ENCODE data around the gene MYH14.

Gene MYH14

GRCh38 chr19:50300051-50300450, 96.6 kb downstream of the MYH14 start:
- no peak for DNase-seq

- peak; percentile 39 for DNase-seq
These were observed 97.6 kb downstream of the MYH14 start for GRCh38 chr19:50300814-50301606.

GRCh38 chr19:50301607-50301971, 98.2 kb downstream of the MYH14 start:
- DNase-seq: no peak

- DNase-seq: no peak
These were observed 100.1 kb downstream of the MYH14 start for GRCh38 chr19:50303558-50303957.

DNA sequence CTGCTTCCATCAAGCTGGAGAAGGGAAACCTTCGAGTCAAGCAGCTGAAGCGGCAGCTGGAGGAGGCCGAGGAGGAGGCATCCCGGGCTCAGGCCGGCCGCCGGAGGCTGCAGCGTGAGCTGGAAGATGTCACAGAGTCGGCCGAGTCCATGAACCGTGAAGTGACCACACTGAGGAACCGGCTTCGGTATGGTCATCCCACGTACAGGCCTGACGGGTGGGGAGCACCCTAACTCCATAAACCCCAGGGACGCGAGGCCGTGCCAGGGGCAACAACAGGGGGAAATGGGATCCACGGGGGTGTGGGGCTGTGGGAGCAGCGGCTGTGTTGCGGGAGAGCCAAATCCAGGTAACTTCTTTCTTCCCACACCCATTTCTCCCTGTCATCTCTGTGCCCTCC, 105.6 kb downstream of the MYH14 start:
- no peak for DNase-seq

DNA sequence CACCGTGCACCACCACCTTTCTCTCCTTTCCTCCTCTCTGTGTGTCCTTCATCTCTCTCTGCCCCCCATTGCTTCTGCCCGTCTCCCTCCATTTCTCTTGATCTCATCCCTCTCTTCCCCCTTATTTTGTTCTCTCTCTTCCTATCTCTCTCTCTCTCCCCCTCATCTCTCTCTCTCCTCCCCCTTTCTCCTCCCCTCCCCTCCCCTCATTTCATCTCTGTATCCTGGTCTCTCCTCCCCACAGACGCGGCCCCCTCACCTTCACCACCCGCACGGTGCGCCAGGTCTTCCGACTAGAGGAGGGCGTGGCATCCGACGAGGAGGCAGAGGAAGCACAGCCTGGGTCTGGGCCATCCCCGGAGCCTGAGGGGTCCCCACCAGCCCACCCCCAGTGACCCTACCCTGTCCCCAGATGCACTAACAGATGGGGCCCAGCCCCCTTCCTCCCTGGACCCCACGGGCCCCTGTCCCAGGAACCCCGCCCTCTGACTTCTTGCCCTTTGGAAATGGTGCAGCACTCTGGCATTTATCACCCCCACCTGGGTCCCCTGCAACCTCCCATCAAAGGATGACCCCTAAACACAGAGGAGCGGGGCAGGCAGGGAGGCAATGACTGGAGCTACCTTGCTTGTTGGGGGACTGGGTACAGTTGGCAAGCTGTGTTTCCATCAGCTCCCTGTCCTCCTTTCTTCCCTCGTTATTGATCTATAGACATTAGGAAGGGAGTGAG, 106.1 kb downstream of the MYH14 start:
- DNase-seq: no peak

DNA sequence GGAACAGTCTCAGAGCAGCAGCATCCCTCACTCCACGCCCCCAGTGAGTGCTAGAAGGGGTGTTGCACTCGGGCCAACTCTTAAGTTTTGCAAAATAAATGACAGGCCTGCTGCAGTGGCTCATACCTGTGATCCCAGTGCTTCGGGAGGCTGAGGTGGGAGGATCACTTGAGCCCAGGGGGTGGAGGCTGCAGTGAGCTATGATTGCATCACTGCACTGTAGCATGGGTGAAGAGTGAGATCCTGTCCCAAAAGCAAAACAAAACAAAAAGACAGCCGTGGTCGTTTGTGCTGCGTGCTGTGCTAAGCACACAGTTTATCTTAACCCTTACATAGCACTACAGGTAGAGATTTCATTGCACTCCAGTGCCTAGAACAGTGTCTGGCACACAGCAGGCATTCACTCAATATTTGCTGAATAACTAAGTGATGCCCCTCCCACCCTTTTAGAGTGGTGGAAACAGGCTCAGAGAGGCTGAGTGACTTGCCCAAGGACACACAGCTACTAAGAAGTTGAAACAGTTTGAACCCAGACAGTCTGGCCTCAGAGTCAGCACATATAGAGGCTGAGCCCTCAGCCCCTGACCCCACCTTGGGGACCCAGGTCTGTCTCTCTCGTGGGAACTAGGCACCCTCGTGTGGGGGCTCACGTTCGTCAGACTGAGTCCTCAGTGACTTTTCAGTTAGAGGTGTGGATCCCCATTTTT, 107.5 kb downstream of the MYH14 start:
- no peak for DNase-seq

- no peak for DNase-seq
These were observed 108.6 kb downstream of the MYH14 start for GRCh38 chr19:50311723-50312635.

- no peak for DNase-seq
These were observed 109.8 kb downstream of the MYH14 start for GRCh38 chr19:50312967-50313811.

DNA sequence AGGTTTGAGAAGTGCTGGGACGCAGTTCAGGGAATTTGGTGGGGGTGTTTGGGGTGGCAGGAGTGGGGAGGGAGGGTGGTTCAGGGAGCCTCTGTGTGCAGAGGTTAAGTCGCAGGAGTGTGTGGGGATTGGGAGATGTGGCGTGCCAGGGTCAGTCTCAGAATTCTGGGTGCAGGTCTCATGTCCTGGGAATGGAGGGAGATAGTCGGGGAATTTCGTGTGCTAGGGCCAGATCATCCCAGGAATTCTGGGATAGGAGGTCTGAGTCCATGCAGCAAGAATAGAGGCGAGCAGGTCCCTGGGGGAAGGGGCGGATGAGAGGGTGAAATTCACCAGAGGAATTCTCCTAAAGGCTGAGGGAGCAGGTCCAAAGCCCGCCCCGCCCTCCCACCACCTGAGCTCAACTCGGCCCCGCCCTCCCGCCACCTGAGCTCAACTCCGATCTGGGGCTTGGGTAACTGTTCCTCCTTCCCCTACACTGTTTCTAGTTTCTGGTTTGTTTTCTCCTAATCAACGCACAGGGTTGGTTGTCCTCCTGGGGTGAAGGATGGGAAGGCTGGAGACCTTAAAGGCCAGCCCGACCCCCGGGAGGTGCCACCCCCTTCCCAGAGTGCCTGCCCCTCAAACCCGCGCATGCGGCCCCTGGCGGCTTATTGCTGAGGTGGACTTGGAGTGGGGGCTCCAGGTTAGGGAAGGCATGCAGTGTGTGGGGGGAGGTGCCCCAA, 110.6 kb downstream of the MYH14 start:
- no peak for DNase-seq

GRCh38 chr19:50314724-50315708, 111.6 kb downstream of the MYH14 start:
- no peak for DNase-seq

DNA sequence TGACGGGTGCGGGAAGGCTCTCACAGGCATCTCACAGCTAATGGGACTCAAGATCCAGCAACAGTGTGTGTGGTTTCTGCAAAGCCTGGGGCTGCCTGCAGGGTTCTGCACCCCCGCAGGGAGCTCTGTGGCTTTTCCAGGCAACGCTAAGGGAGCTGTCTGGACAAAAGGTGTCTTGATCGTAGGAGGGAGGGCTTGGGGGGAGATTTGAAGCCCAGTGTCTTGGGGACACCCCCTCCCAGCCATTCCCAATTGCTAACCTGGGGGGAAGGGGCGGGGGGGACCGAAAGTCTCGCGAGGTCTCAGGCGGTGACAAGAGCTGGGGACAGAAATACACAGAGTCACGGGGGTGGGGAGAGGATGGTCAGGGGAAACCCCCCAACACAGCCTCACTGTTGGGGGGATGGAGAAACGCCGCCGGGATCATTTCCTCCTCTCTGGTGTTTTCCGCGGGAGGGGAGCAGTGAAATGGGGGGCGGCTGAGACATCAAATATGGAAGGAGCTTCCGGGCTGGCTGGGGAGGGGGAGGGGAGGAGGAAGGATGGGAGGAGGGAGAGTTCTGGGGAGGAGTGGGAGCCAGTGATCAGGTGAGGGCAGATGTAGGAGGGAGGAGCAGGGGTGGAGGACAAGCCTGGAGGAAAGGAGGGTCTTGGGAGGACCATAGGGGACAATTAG, 112.5 kb downstream of the MYH14 start:
- DNase-seq: no peak

GRCh38 chr19:50317115-50317514, 113.7 kb downstream of the MYH14 start:
- DNase-seq: no peak

GRCh38 chr19:50318438-50318837, 115.0 kb downstream of the MYH14 start:
- no peak for DNase-seq

GRCh38 chr19:50319156-50319555, 115.7 kb downstream of the MYH14 start:
- no peak for DNase-seq

DNA sequence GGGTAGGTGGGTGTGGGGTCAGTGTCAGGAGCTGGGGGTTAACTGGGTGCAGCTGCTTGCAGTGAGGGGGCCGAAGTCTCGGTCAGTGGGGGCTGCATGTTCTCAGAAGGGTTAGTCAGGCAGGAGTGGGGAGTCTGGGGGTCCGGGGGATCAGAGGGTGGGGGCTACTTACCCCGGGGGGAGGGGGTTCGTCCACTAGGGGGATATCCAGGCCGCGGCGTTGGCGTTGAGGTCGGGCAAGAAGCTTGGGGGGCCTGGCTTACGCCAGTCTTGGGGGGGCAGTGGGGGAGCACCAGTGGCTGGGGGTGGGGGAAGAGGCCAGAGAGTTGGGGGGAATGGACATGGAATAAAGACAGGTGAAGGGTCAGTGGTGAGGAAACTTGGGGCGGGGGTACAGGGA, 116.6 kb downstream of the MYH14 start:
- DNase-seq: no peak

DNA sequence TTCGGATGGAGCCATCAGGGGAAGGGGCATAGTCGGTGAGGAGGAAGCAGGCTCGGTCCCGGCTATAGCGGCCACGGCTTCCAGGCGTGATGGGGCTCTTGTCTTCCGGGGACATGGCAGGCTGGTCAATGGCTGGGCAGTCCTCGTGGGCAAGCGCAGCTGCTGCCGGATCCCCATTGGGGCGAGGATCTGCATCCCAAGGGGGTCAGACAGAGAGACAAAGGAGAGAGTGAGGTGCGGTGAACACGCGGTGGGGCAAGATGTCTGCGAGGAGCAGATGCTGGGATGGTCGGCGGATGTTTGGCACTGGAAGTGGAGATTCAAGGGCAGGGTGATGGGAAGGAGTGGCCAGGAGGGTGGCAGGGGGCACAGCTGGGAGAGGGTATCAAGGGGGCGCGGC, 117.2 kb downstream of the MYH14 start:
- no peak for DNase-seq

DNA sequence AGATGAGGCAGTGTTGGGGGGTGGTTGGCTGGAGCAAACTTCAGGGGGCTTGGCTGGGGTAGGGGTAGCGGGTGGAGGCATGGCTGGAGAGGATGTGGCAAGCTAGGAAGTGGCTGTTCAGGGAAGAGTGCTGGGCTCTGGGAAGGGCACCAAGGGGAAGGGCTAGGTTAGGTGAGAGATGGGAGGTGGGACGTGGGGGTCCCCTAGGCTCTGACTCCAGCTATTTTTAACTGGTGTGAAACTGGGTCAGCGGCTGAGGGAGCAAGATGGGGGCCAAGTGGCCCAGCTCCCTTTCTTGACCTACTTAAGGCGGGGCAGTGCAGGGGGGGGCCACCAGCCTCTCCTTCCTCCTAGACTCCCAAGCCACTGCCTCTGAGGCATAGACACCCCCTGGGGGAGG, 118.4 kb downstream of the MYH14 start:
- DNase-seq: no peak

DNA sequence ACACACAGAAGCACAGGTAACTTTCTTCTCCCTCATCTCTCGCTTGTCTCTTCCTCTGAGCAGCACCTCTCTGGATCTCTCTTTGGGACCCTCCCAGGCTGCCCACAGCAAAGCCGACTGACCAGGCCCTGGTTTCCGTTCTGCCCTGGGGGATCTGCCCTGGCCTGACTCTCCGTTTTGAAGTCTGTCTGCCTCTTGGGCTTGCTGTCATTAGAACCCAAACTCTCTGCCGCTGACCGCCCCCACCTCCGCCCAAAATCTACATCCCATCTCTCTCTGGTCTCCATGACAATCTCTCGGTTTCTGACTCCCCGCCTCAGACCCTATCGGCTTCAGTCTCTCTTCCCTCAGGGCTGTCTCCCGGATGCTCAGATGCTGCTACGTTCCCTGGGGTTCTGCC, 118.8 kb downstream of the MYH14 start:
- DNase-seq: no peak

Data from fibroblast of skin of right quadriceps (primary cell).